ENCODE results near the gene COBL.

COBL gene

GRCh38 chr7:51261117-51261835 lies 55.3 kb downstream of the COBL start:
- no peak for FAIRE-seq
- DNase-seq (ENCODE audit: extremely low spot score, insufficient read length, low read depth), result no peak

GRCh38 chr7:51260516-51260915 lies 56.1 kb downstream of the COBL start:
- DNase-seq (ENCODE audit: extremely low spot score, insufficient read length, low read depth) (no peak), FAIRE-seq (no peak)

- DNase-seq (ENCODE audit: extremely low spot score, insufficient read length, low read depth) (no peak), FAIRE-seq (no peak)
These were observed 56.8 kb downstream of the COBL start for GRCh38 chr7:51259766-51260165.

GRCh38 chr7:51256916-51257315 lies 59.7 kb downstream of the COBL start:
- no peak for FAIRE-seq
- DNase-seq (ENCODE audit: extremely low spot score, insufficient read length, low read depth), result no peak

- FAIRE-seq (no peak), DNase-seq (ENCODE audit: extremely low spot score, insufficient read length, low read depth) (no peak)
These were observed 60.3 kb downstream of the COBL start for GRCh38 chr7:51256209-51256781.

GRCh38 chr7:51255536-51256208 lies 60.9 kb downstream of the COBL start:
- FAIRE-seq (no peak), DNase-seq (ENCODE audit: extremely low spot score, insufficient read length, low read depth) (no peak)

GRCh38 chr7:51255036-51255435 lies 61.6 kb downstream of the COBL start:
- no peak for FAIRE-seq
- DNase-seq (ENCODE audit: extremely low spot score, insufficient read length, low read depth), result no peak

GRCh38 chr7:51253157-51253556 lies 63.5 kb downstream of the COBL start:
- no peak for FAIRE-seq
- no peak for DNase-seq (ENCODE audit: extremely low spot score, insufficient read length, low read depth)

GRCh38 chr7:51251290-51251689 lies 65.3 kb downstream of the COBL start:
- FAIRE-seq (no peak), DNase-seq (ENCODE audit: extremely low spot score, insufficient read length, low read depth) (no peak)

- DNase-seq (ENCODE audit: extremely low spot score, insufficient read length, low read depth) (no peak), FAIRE-seq (no peak)
These were observed 66.1 kb downstream of the COBL start for GRCh38 chr7:51250512-51250911.

- FAIRE-seq (no peak), DNase-seq (ENCODE audit: extremely low spot score, insufficient read length, low read depth) (no peak)
These were observed 66.6 kb downstream of the COBL start for GRCh38 chr7:51249991-51250390.

- no peak for DNase-seq (ENCODE audit: extremely low spot score, insufficient read length, low read depth)
- no peak for FAIRE-seq
These were observed 67.2 kb downstream of the COBL start for GRCh38 chr7:51249187-51249945.

- FAIRE-seq (no peak), DNase-seq (ENCODE audit: extremely low spot score, insufficient read length, low read depth) (no peak)
These were observed 70.1 kb downstream of the COBL start for GRCh38 chr7:51246258-51247245.

GRCh38 chr7:51244885-51245284 lies 71.7 kb downstream of the COBL start:
- DNase-seq (ENCODE audit: extremely low spot score, insufficient read length, low read depth) (no peak), FAIRE-seq (no peak)

GRCh38 chr7:51244053-51244452 lies 72.6 kb downstream of the COBL start:
- FAIRE-seq, result no peak
- DNase-seq (ENCODE audit: extremely low spot score, insufficient read length, low read depth), result no peak

- FAIRE-seq, result no peak
These were observed 73.0 kb downstream of the COBL start for GRCh38 chr7:51243631-51244030.

GRCh38 chr7:51242881-51243518 lies 73.6 kb downstream of the COBL start:
- DNase-seq (ENCODE audit: extremely low spot score, insufficient read length, low read depth), result no peak
- no peak for FAIRE-seq

More at GRCh38 chr7:51243631-51244030, 73.0 kb downstream of the COBL start:
- no peak for DNase-seq (ENCODE audit: extremely low spot score, insufficient read length, low read depth)

GRCh38 chr7:51242007-51242691 lies 74.5 kb downstream of the COBL start:
- FAIRE-seq (no peak), DNase-seq (ENCODE audit: extremely low spot score, insufficient read length, low read depth) (no peak)

- FAIRE-seq (no peak), DNase-seq (ENCODE audit: extremely low spot score, insufficient read length, low read depth) (no peak)
These were observed 75.7 kb downstream of the COBL start for GRCh38 chr7:51240868-51241267.
